Tibial artery (tissue), 4 donors: ENCODE data around the gene COX7B.
"Not testable (repeated sequence)": the region's sequence is repeated elsewhere in the genome, so short reads cannot be mapped to it uniquely, and the experiment has no call there.

Experiments used
- DNase-seq, 2 donors: peaks; one replicate each; pipeline ENCODE4 v3.0.0-alpha.2; 2019
- H3K27ac ChIP-seq, 2 donors: fragments of 200-600 bp; sonication (generic) in 1 of 2; 1 replicate in 1 of 2; 2 replicates in 1 of 2; pipeline ENCODE4 v1.5.1; 2018 to 2019; ENCODE audit warnings: mild to moderate bottlenecking in 1 of 2
- H3K27me3 ChIP-seq, 2 donors: fragments of 200-600 bp; sonication (generic) in 1 of 2; one replicate each; pipeline versions ENCODE4 v1.5.1 to v1.6.0; 2016 to 2019
- H3K36me3 ChIP-seq, 3 donors: fragments of 200-600 bp; sonication (generic) in 2 of 3; one replicate each; pipeline ENCODE4 v1.5.1; 2016 to 2019; ENCODE audit warnings: mild to moderate bottlenecking in 2 of 3
- H3K4me1 ChIP-seq, 4 donors: fragments of 200-600 bp; sonication (generic) in 2 of 4; 1 replicate in 3 of 4; 2 replicates in 1 of 4; pipeline ENCODE4 v1.5.1; 2016 to 2019
- H3K4me3 ChIP-seq, 2 donors: fragments of 200-600 bp; sonication (generic) in 1 of 2; 1 replicate in 1 of 2; 2 replicates in 1 of 2; pipeline ENCODE4 v1.5.1; 2018 to 2019; ENCODE audit warnings: mild to moderate bottlenecking in 2 of 2
- H3K9me3 ChIP-seq, 3 donors: fragments of 200-600 bp; sonication (generic) in 1 of 3; one replicate each; pipeline ENCODE4 v1.5.1; 2016 to 2019
- intact Hi-C: fragments of 100-400 bp; cut with DNase I; formaldehyde crosslinking; loops from one replicate; pipeline ENCODE4 v1.15.0; 2023; ENCODE audit warnings: low total_unique reads
- TF ChIP-seq, protein P1 (sequence below), 2 experiments: fragments of 200-600 bp in 1 of 2; fragments of 450-650 bp in 1 of 2; IDR thresholded peaks; one replicate each; pipeline ENCODE4 v1.5.1; 2017 to 2019; ENCODE audit warnings: antibody characterized with exemption in 2 of 2, mild to moderate bottlenecking in 1 of 2, moderate library complexity in 1 of 2

Gene COX7B

DNA sequence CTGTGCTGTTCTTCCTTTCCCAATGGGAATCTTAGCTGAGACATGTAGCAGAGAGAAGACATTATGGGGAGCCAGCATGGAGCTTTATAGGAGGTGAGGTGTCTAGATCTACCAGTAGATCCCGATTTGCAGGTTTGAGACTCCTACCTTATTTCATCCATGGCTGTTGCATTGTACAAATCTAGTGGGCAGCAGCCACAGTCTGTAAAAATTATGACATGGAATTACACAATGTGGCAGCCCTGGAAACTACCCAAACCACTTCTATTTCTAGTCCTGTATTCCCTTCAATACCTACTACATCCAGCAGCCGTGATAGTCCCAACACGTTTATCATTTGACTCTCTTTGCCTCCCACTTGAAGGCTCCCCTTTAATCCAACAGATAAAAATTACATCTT, 19.3 kb downstream of the COX7B start:
- H3K4me3 ChIP-seq, result no peak overlapping the region
- intact Hi-C loops, result no loop called here
- no peaks in the 10 kb centered on the region for H3K36me3 ChIP-seq
- peaks cover 0 to 4% (median 0%) of the 10 kb centered on the region in 4 donors for H3K4me1 ChIP-seq
- no peak for DNase-seq
- H3K27me3 ChIP-seq, result no peaks in the 10 kb centered on the region
- TF ChIP-seq, protein P1, sequence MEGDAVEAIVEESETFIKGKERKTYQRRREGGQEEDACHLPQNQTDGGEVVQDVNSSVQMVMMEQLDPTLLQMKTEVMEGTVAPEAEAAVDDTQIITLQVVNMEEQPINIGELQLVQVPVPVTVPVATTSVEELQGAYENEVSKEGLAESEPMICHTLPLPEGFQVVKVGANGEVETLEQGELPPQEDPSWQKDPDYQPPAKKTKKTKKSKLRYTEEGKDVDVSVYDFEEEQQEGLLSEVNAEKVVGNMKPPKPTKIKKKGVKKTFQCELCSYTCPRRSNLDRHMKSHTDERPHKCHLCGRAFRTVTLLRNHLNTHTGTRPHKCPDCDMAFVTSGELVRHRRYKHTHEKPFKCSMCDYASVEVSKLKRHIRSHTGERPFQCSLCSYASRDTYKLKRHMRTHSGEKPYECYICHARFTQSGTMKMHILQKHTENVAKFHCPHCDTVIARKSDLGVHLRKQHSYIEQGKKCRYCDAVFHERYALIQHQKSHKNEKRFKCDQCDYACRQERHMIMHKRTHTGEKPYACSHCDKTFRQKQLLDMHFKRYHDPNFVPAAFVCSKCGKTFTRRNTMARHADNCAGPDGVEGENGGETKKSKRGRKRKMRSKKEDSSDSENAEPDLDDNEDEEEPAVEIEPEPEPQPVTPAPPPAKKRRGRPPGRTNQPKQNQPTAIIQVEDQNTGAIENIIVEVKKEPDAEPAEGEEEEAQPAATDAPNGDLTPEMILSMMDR (IDR thresholded peaks at IDR 0.05), result no peak
- no peak overlapping the region for H3K27ac ChIP-seq
- H3K9me3 ChIP-seq, result no peaks in the 10 kb centered on the region

GRCh38 chrX:77919370-77919769, 20.1 kb downstream of the COX7B start:
- H3K4me3 ChIP-seq, H3K9me3 ChIP-seq, H3K4me1 ChIP-seq, intact Hi-C loops, H3K27me3 ChIP-seq, H3K36me3 ChIP-seq, DNase-seq, H3K27ac ChIP-seq: not testable (repeated sequence)

DNA sequence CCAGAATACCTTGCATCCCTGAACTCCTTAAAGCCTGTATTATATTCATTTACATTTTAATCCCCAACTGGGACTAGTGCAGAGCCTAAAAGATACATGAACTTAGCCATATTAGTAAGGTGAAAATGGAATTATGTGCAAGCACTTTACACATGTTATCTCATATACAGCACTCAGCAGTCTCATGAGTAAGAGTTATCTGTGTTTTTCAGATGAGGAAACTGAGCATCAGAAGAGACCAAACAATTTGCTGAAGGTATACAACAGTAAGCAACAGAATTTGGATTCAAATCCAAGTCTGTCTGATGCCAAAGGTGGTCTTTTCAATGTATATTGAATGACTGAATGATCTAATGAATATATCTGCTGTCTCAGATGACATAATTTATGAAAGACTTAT, 23.5 kb downstream of the COX7B start:
- no peaks in the 10 kb centered on the region for H3K9me3 ChIP-seq
- H3K4me3 ChIP-seq, result no peak overlapping the region
- peaks cover 0 to 4% (median 0%) of the 10 kb centered on the region in 4 donors for H3K4me1 ChIP-seq
- no peak for DNase-seq
- intact Hi-C loops, result no loop called here
- no peaks in the 10 kb centered on the region for H3K36me3 ChIP-seq
- TF ChIP-seq, protein P1 (IDR thresholded peaks at IDR 0.05), result no peak
- no peak overlapping the region for H3K27ac ChIP-seq
- no peaks in the 10 kb centered on the region for H3K27me3 ChIP-seq

- TF ChIP-seq, protein P1 (IDR thresholded peaks at IDR 0.05), result no peak
- Histone ChIP-seq H3K4me1 (no peaks in the 10 kb centered on the region), H3K36me3 (no peaks in the 10 kb centered on the region), H3K9me3 (no peaks in the 10 kb centered on the region), H3K4me3 (no peak overlapping the region), H3K27me3 (no peaks in the 10 kb centered on the region), H3K27ac (no peak overlapping the region)
- intact Hi-C loops, result no loop called here
- no peak for DNase-seq
Observed at GRCh38 chrX:77924320-77924859, 25.1 kb downstream of the COX7B start.

- TF ChIP-seq, protein P1 (IDR thresholded peaks at IDR 0.05), result no peak
- Histone ChIP-seq H3K27ac (no peak overlapping the region), H3K9me3 (no peaks in the 10 kb centered on the region), H3K36me3 (no peaks in the 10 kb centered on the region), H3K27me3 (no peaks in the 10 kb centered on the region), H3K4me3 (no peak overlapping the region), H3K4me1 (no peaks in the 10 kb centered on the region)
- intact Hi-C loops, result no loop called here
- DNase-seq, result no peak
Observed at GRCh38 chrX:77925764-77926163, 26.5 kb downstream of the COX7B start.

DNA sequence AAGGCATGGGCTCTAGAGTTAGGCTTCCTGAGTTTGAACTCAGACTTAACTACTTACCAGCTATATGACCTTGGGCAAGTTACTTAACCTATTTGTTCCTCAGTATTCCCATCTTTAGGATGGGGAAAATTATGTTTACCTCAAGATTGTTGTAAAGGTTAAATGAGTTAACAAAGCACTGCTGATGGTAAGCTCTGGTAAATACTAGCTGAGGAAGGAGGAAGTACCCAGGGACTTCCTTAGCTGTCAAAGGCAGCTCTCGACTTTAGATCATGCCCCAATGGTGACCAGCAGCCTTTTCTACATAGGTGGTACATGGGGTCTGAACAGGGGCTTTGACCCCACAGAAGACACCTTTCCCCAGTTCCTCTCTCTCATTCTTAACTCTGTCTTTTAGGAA, 31.3 kb downstream of the COX7B start:
- intact Hi-C loops, result no loop called here
- TF ChIP-seq, protein P1 (IDR thresholded peaks at IDR 0.05), result no peak
- no peaks in the 10 kb centered on the region for H3K4me1 ChIP-seq
- DNase-seq, result no peak
- H3K27ac ChIP-seq, result no peak overlapping the region
- no peaks in the 10 kb centered on the region for H3K36me3 ChIP-seq
- no peaks in the 10 kb centered on the region for H3K27me3 ChIP-seq
- no peak overlapping the region for H3K4me3 ChIP-seq
- H3K9me3 ChIP-seq, result no peaks in the 10 kb centered on the region
